ENCODE data around the gene IDI2.
"Not testable (repeated sequence)": the region's sequence is repeated elsewhere in the genome, so short reads cannot be mapped to it uniquely, and the experiment has no call there.

Gene IDI2

DNA sequence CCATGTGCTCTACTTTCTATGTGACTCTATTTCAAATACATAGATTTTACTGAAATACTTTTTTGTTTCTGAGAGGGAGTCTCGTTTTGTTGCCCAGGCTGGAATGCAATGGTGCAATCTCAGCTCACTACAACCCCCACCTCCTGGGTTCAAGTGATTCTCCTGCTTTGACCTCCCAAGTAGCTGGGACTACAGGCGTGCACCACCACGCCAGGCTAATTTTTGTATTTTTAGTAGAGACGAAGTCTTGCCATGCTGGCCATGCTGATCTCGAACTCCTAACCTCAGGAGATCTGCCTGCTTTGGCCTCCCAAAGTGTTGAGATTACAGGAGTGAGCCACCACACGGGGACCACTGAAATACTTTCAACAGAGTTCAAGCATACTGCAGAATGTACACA, 19.8 kb upstream of the IDI2 start:
- no peak for DNase-seq

DNA sequence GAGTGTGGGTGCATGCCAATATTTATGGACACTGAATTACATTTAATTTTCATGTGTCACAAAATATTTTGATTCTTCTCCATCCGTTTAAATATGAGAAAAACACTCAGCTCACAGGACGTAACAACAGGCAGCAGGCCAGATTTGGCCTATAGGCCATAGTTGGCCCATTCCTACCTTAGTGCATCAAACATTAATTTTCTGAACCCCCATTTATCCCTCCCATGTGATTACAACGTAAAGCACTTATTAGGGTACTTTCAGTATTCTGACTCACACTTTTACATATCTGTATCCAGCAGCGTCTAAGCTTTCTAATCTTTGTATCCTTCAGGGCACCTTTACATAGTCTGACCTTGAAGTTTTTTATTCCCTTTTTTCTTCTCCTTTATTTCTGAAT, 19.3 kb upstream of the IDI2 start:
- no peak for DNase-seq

- no peak for DNase-seq
Observed at GRCh38 chr10:1044146-1044545, 18.5 kb upstream of the IDI2 start.

GRCh38 chr10:1043532-1043995, 17.9 kb upstream of the IDI2 start:
- DNase-seq = no peak

GRCh38 chr10:1041514-1041913, 15.9 kb upstream of the IDI2 start:
- DNase-seq = no peak

GRCh38 chr10:1040133-1040532, 14.5 kb upstream of the IDI2 start:
- DNase-seq = no peak

- DNase-seq = not testable (repeated sequence)
Observed at GRCh38 chr10:1038769-1039168, 13.1 kb upstream of the IDI2 start.

GRCh38 chr10:1037098-1037497, 11.4 kb upstream of the IDI2 start:
- no peak for DNase-seq

GRCh38 chr10:1036341-1036791, 10.7 kb upstream of the IDI2 start:
- no peak for DNase-seq

GRCh38 chr10:1035201-1035600, 9.5 kb upstream of the IDI2 start:
- no peak for DNase-seq

- no peak for DNase-seq
Observed at GRCh38 chr10:1034758-1035157, 9.1 kb upstream of the IDI2 start.

DNA sequence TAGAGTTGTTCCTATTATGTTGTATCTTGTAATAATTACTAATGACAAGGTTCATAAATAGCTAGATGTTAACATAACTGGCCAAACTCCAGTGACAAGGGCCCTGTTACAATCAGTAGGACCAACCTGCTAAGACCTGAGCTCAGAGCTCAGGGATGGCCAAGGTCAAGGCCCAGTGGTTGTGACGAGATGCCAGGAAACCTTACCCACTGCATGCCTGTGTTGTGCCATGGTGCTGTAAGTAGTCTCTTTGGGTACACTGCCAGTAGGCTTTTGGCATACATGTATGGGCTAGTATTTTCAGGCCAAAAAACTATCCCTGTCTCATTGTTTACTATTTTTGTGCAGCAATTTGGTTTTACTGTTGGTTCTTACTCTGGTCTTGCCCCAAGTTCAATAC, 7.9 kb upstream of the IDI2 start:
- no peak for DNase-seq

- no peak for DNase-seq
Observed at GRCh38 chr10:1029838-1030237, 4.2 kb upstream of the IDI2 start.

- no peak for DNase-seq
Observed at GRCh38 chr10:1026578-1026977, 919 bp upstream of the IDI2 start.

GRCh38 chr10:1024103-1024502, 1.6 kb downstream of the IDI2 start:
- DNase-seq = no peak

- no peak for DNase-seq
Observed at GRCh38 chr10:1022413-1022812, 3.2 kb downstream of the IDI2 start.

GRCh38 chr10:1020958-1021357, 4.7 kb downstream of the IDI2 start:
- DNase-seq = no peak

DNA sequence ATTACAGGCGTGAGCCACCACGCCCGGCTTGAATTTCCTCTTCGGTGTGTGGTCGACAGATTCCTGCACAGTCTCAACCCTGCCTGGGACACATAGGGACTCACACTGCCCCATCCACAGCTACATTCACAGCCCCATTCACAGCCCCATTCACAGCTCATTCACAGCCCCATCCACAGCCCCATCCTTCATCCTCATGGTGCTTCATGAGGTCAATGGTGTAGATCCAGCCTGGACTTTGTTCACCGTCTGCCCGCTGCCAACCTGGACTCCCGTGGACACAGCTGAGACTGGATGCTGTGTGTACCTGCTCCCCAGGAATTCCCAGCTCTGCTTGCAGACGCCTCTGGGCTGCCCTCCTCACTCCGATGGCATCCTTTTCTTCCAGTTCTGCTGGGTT, 5.2 kb downstream of the IDI2 start:
- DNase-seq = no peak

GRCh38 chr10:1019362-1019761, 6.3 kb downstream of the IDI2 start:
- DNase-seq = no peak

- no peak for DNase-seq
Observed at GRCh38 chr10:1015688-1016087, 10.0 kb downstream of the IDI2 start.

DNA sequence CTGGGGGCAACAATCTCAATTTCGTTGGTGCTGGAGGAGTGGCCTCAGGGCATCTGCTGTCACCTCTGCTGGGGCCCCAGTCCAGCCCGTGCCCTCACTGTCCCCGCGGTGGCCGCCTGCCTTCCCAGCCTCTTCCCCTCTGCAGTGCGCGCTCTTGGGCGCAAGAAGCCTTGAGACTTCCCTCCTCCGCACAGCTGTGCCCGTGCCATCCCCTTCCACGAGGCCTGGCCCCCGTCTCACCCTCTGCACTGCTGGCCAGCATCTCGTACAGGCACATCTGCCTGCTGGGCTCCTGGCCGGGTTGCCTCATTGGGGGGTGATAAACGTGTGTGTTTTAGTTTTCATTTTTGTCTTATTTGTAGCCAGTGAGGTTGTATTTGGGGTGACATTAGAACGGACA, 14.0 kb downstream of the IDI2 start:
- no peak for DNase-seq

- DNase-seq = no peak
Observed at GRCh38 chr10:1010703-1011102, 15.0 kb downstream of the IDI2 start.

DNA sequence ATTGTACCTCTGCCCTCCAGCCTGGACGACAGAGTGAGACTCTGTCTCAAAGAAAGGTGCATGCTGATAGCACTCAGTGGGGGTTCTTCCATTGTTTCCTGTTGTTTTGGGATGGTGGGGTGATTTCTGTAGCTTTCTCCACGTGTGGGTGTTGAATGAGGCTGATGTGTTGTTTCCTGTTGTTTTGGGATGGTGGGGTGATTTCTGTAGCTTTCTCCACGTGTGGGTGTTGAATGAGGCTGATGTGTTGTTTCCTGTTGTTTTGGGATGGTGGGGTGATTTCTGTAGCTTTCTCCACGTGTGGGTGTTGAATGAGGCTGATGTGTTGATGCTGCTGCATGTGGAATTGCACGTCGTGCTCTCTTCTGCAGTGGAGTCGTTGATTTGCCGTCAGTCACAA, 15.7 kb downstream of the IDI2 start:
- DNase-seq = not testable (repeated sequence)

DNA sequence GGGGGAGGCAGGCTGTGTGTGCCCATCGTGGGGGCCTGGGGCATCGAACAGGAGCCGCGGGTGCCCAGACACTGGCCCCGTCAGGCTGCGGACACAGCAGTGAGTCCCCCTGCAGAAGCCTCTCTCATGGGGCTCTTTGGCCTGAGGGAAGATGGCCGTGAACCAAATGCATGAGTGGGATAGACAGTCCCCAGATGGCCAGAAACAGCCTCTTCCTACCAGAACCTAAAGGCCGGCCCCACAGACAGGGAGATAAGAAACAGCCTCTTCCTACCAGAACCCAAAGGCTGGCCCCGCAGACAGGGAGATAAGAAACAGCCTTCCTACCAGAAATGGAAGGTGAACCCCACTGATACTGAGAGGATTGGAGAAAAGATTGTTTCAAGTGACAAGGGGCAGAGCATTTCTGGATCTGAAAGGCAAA, 16.6 kb downstream of the IDI2 start:
- no peak for DNase-seq

DNA sequence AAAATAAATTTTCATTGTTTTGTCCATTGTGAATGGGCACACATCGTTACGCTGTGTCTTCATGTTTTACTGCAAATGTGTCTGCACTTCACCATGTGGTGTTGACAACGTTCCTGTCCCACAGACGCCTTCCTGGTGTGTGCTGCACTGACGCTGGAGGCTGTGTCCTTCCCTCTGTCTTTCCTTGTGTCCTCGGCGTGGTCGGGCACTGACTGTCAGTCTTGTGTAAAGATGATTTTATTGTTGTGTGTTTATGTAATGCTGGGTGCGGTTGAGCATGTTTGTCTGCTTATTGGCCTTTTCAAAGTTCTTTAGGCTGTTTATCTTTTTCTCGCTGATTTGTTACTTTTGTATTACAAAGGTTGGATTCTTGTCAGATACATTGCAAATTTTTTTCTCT, 18.1 kb downstream of the IDI2 start:
- DNase-seq = no peak

DNA sequence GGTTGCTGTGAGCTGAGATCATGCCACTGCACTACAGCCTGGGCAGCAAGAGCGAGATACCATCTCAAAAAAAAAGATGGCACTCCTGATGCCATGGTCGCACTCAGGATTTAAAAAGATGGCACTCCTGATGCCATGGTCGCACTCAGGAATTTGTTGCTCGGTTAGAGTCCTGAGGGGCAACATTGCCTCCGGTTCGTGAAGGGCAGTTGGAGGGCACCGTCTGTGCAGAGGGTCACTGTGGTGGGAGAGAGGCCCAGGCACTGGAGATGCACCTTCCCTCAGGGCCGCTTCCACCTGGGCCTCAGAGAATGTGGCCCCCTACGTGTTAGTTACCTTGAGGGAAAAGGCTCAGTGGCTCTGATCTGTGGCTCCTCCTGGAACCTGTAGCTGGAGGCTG, 19.1 kb downstream of the IDI2 start:
- no peak for DNase-seq

All from RPMI8226 (cell line).